Testis (tissue), 2 donors: ENCODE data around the gene APBB1IP.

Experiments used
- CTCF ChIP-seq, 3 experiments: fragments of 450-650 bp in 2 of 3; fragments of 200-600 bp in 1 of 3; sonication (generic) in 1 of 3; IDR thresholded peaks; one replicate each; pipeline ENCODE4 v1.5.1; 2016 to 2019; ENCODE audit warnings: antibody characterized with exemption in 3 of 3, mild to moderate bottlenecking in 2 of 3, moderate library complexity in 1 of 3
- POLR2A ChIP-seq: fragments of 450-650 bp; IDR thresholded peaks from one replicate; pipeline ENCODE4 v1.6.1; 2017; ENCODE audit warnings: antibody characterized with exemption, mild to moderate bottlenecking, moderate library complexity

- TF ChIP-seq CTCF (IDR thresholded peaks at IDR 0.05), result no peak
- TF ChIP-seq POLR2A, result no peak
Measured at GRCh38 chr10:26410356-26410755, 27.8 kb upstream of the APBB1IP start.
